OCI-LY1 (cell line): ENCODE data around the gene PDHX.

Experiments used
- H2AFZ ChIP-seq: fragments of 200-600 bp; sonication (generic), shearing (Covaris generic); 2 replicates; pipeline ENCODE4 v1.6.0; 2014; ENCODE audit warnings: antibody characterized with exemption, mild to moderate bottlenecking, low read length
- H3F3A ChIP-seq: fragments of 200-600 bp; sonication (generic), shearing (Covaris generic); 2 replicates; pipeline ENCODE4 v1.6.0; 2014; ENCODE audit warnings: mild to moderate bottlenecking, antibody characterized with exemption, low read length, moderate library complexity; ENCODE audit not compliant: insufficient read depth
- H3K27ac ChIP-seq: fragments of 200-600 bp; sonication (generic); 2 replicates; pipeline ENCODE4 v1.5.1; 2014; ENCODE audit warnings: low read length, mixed run types, mild to moderate bottlenecking, low read depth; ENCODE audit not compliant: poor library complexity, severe bottlenecking
- H3K27me3 ChIP-seq: fragments of 200-600 bp; sonication (generic); 2 replicates; pipeline ENCODE4 v1.6.0; 2014; ENCODE audit warnings: antibody characterized with exemption, mild to moderate bottlenecking, low read length, moderate library complexity; ENCODE audit not compliant: insufficient read depth
- H3K36me3 ChIP-seq: fragments of 200-600 bp; sonication (generic); 2 replicates; pipeline ENCODE4 v1.6.1; 2014; ENCODE audit warnings: mild to moderate bottlenecking, antibody characterized with exemption, low read length, moderate library complexity, mixed read lengths; ENCODE audit not compliant: insufficient read depth
- H3K4me1 ChIP-seq: fragments of 200-600 bp; sonication (generic); 2 replicates; pipeline ENCODE4 v1.5.1; 2014; ENCODE audit warnings: mild to moderate bottlenecking, low read length, moderate library complexity; ENCODE audit not compliant: insufficient read depth, severe bottlenecking
- H3K4me2 ChIP-seq: fragments of 200-600 bp; sonication (generic), shearing (Covaris generic); 2 replicates; pipeline ENCODE4 v1.6.1; 2014; ENCODE audit warnings: low read length
- H3K4me3 ChIP-seq: fragments of 200-600 bp; sonication (generic); 2 replicates; pipeline ENCODE4 v1.5.1; 2014; ENCODE audit warnings: low read length, low read depth, mild to moderate bottlenecking, mixed read lengths; ENCODE audit not compliant: poor library complexity, severe bottlenecking
- H3K79me2 ChIP-seq: fragments of 200-600 bp; shearing (Covaris generic); 2 replicates; pipeline ENCODE4 v1.6.1; 2016; ENCODE audit warnings: mixed run types, low read length, mixed read lengths; ENCODE audit not compliant: insufficient read depth
- H3K9ac ChIP-seq: fragments of 200-600 bp; sonication (generic), shearing (Covaris generic); 2 replicates; pipeline ENCODE4 v1.6.1; 2014; ENCODE audit warnings: mild to moderate bottlenecking, low read length, mixed read lengths
- H3K9me2 ChIP-seq: fragments of 200-600 bp; sonication (generic), shearing (Covaris generic); 2 replicates; pipeline ENCODE4 v1.6.1; 2014; ENCODE audit warnings: low read depth, mild to moderate bottlenecking, low read length, mixed read lengths
- H3K9me3 ChIP-seq: fragments of 200-600 bp; shearing (Covaris generic); 2 replicates; pipeline ENCODE4 v1.6.1; 2014; ENCODE audit warnings: low read length, mixed read lengths
- H4K20me1 ChIP-seq: fragments of 200-600 bp; sonication (generic), shearing (Covaris generic); 2 replicates; pipeline ENCODE4 v1.6.0; 2016; ENCODE audit warnings: mild to moderate bottlenecking, low read length; ENCODE audit not compliant: insufficient read depth
- CTCF ChIP-seq: fragments of 200-600 bp; sonication (generic), shearing (Covaris generic); IDR thresholded peaks from 2 replicates; pipeline ENCODE4 v1.5.1; 2017; ENCODE audit warnings: mild to moderate bottlenecking, antibody characterized with exemption, low read length, moderate library complexity, mixed read lengths
- EZH2 ChIP-seq: fragments of 200-600 bp; sonication (generic), shearing (Covaris generic); IDR thresholded peaks from 2 replicates; pipeline ENCODE4 v1.8.0; 2017; ENCODE audit warnings: borderline replicate concordance, mixed run types, mild to moderate bottlenecking, antibody characterized with exemption, low read length, moderate library complexity, mixed read lengths

PDHX gene

GRCh38 chr11:35042224-35042623 is 125.8 kb downstream of the PDHX start:
- H3K79me2 ChIP-seq = no peaks in the 10 kb centered on the region
- no peaks in the 10 kb centered on the region for H3K36me3 ChIP-seq
- no peaks in the 10 kb centered on the region for H3K27me3 ChIP-seq
- H3K4me3 ChIP-seq = no peak overlapping the region
- no peak overlapping the region for H3K27ac ChIP-seq
- H3K4me1 ChIP-seq = no peaks in the 10 kb centered on the region
- H3K9me2 ChIP-seq = no peaks in the 10 kb centered on the region
- H3F3A ChIP-seq = no peaks in the 10 kb centered on the region
- no peak overlapping the region for H2AFZ ChIP-seq
- no peak overlapping the region for H3K4me2 ChIP-seq
- no peak overlapping the region for H3K9ac ChIP-seq
- TF ChIP-seq EZH2 = no peak
- TF ChIP-seq CTCF = no peak
- H4K20me1 ChIP-seq = no peaks in the 10 kb centered on the region
- no peaks in the 10 kb centered on the region for H3K9me3 ChIP-seq

- no peaks in the 10 kb centered on the region for H3K9me3 ChIP-seq
- no peak overlapping the region for H3K4me2 ChIP-seq
- H3K9ac ChIP-seq = no peak overlapping the region
Measured at GRCh38 chr11:35042913-35043312, 126.5 kb downstream of the PDHX start.

GRCh38 chr11:35043936-35044335 is 127.5 kb downstream of the PDHX start:
- no peak overlapping the region for H3K4me3 ChIP-seq
- no peaks in the 10 kb centered on the region for H3K9me3 ChIP-seq
- no peaks in the 10 kb centered on the region for H3F3A ChIP-seq
- H3K9ac ChIP-seq = no peak overlapping the region
- H3K9me2 ChIP-seq = no peaks in the 10 kb centered on the region
- no peak overlapping the region for H3K4me2 ChIP-seq
- TF ChIP-seq EZH2 = no peak
- no peak for TF ChIP-seq CTCF
- H4K20me1 ChIP-seq = no peaks in the 10 kb centered on the region
- H3K79me2 ChIP-seq = no peaks in the 10 kb centered on the region
- no peak overlapping the region for H3K27ac ChIP-seq
- H3K36me3 ChIP-seq = no peaks in the 10 kb centered on the region
- H3K27me3 ChIP-seq = no peaks in the 10 kb centered on the region
- H2AFZ ChIP-seq = no peak overlapping the region
- no peaks in the 10 kb centered on the region for H3K4me1 ChIP-seq

More at GRCh38 chr11:35042913-35043312, 126.5 kb downstream of the PDHX start:
- H3F3A ChIP-seq = no peaks in the 10 kb centered on the region
- no peaks in the 10 kb centered on the region for H3K9me2 ChIP-seq
- H3K4me3 ChIP-seq = no peak overlapping the region
- H3K27me3 ChIP-seq = no peaks in the 10 kb centered on the region
- H3K4me1 ChIP-seq = no peaks in the 10 kb centered on the region
- no peak for TF ChIP-seq EZH2
- no peak overlapping the region for H2AFZ ChIP-seq
- H3K36me3 ChIP-seq = no peaks in the 10 kb centered on the region
- H3K27ac ChIP-seq = no peak overlapping the region
- no peaks in the 10 kb centered on the region for H4K20me1 ChIP-seq
- no peaks in the 10 kb centered on the region for H3K79me2 ChIP-seq

GRCh38 chr11:35045236-35045820 is 128.9 kb downstream of the PDHX start:
- no peaks in the 10 kb centered on the region for H3K9me2 ChIP-seq
- no peak overlapping the region for H2AFZ ChIP-seq
- no peaks in the 10 kb centered on the region for H4K20me1 ChIP-seq
- no peaks in the 10 kb centered on the region for H3K9me3 ChIP-seq
- H3K36me3 ChIP-seq = no peaks in the 10 kb centered on the region
- no peaks in the 10 kb centered on the region for H3F3A ChIP-seq
- no peaks in the 10 kb centered on the region for H3K79me2 ChIP-seq
- H3K9ac ChIP-seq = no peak overlapping the region
- no peaks in the 10 kb centered on the region for H3K27me3 ChIP-seq
- no peak overlapping the region for H3K27ac ChIP-seq
- TF ChIP-seq CTCF = no peak
- TF ChIP-seq EZH2 = no peak
- H3K4me2 ChIP-seq = no peak overlapping the region
- no peaks in the 10 kb centered on the region for H3K4me1 ChIP-seq
- no peak overlapping the region for H3K4me3 ChIP-seq
